Measurements from ENCODE around the gene OGDH. TPM values are rescaled to one million over a fixed set of nuclear protein-coding genes. Genes with fewer than 3 reads are reported as not detected.
A peak's percentile ranks its signal among the peaks of the same experiment; 100 is the strongest.

Gene OGDH
- total RNA-seq, 1 experiment from 2014 or later = 69.1 TPM

GRCh38 chr7:44617225-44617890 is 10.9 kb downstream of the OGDH start (continued):
- no peak for TF ChIP-seq ZBTB33 (IDR thresholded peaks at IDR 0.05; ENCODE audit: extremely low read depth, insufficient replicate concordance, low read length)
- TF ChIP-seq EZH2 (IDR thresholded peaks at IDR 0.05) = no peak
- TF ChIP-seq CBX3 (IDR thresholded peaks at IDR 0.05; ENCODE audit: low read depth) = no peak

- no peak for DNase-seq (ENCODE audit: low read depth, low spot score)
- Histone ChIP-seq H3K4me1 (ENCODE audit: control insufficient read depth in 1 of 2, insufficient read depth in 2 of 2, low read length in 2 of 2) (peaks cover 24 to 78% of the 10 kb centered on the region in 2 experiments), H3K9ac (ENCODE audit: low read length) (peak overlapping the region; percentile 18), H3K79me2 (ENCODE audit: insufficient read depth, low read length) (peaks cover 94% of the 10 kb centered on the region), H3K9me2 (ENCODE audit: insufficient read depth) (no peaks in the 10 kb centered on the region), H3K27me3 (ENCODE audit: insufficient read depth, low read length) (no peaks in the 10 kb centered on the region), H3K4me3 (replicated peaks in 1 of 2; ENCODE audit: low read depth in 1 of 2, low read length in 2 of 2) (no peak overlapping the region), H3K9me3 (ENCODE audit: control insufficient read depth in 1 of 2, insufficient read depth in 1 of 2, low read depth in 1 of 2, low read length in 2 of 2) (no peaks in the 10 kb centered on the region), H3K4me2 (ENCODE audit: low read length) (peak overlapping the region; percentile 48), H2AFZ (ENCODE audit: low read depth, low read length, poor library complexity, severe bottlenecking) (no peak overlapping the region), H3K36me3 (ENCODE audit: control insufficient read depth in 1 of 2, insufficient read depth in 2 of 2, low read length in 2 of 2) (no peaks in the 10 kb centered on the region; a peak in 1 of 4 replicates), H4K20me1 (ENCODE audit: insufficient read depth) (no peaks in the 10 kb centered on the region), H3K27ac (ENCODE audit: low read depth, low read length) (no peak overlapping the region)
- ChIA-PET RAD21 (ENCODE audit: low non-redundant PET in 1 of 2, low total read pairs in 2 of 2, uncharacterized antibody in 2 of 2, unreplicated experiment in 2 of 2) (no interaction called here), POLR2A (interaction anchor here (1.9 kb wide), 1 partner anchor 11 kb away, joined by 7 read pairs; the partner anchor contains the start of gene OGDH), CTCF (no interaction called here)
- intact Hi-C loops (cut with micrococcal nuclease) = no loop called here
- no TSS peak for BruUV-seq (replicated peaks)
- ATAC-seq = no peak
- TF ChIP-seq SIN3A (IDR thresholded peaks at IDR 0.05; ENCODE audit: low read depth) (no peak), CTCF (IDR thresholded peaks at IDR 0.05 in 2 of 3, conservative IDR thresholded peaks at IDR 0.05 in 1 of 3; ENCODE audit: borderline replicate concordance in 1 of 3, insufficient read depth in 1 of 3, low read depth in 2 of 3, low read length in 2 of 3) (no peak), EZH2 (IDR thresholded peaks at IDR 0.05) (no peak), REST (IDR thresholded peaks at IDR 0.05; ENCODE audit: low read depth) (no peak), JUND (IDR thresholded peaks at IDR 0.05) (no peak), ZNF274 (IDR thresholded peaks at IDR 0.05; ENCODE audit: low read depth, low read length) (no peak), SP1 (IDR thresholded peaks at IDR 0.05; ENCODE audit: low read depth) (no peak), EZH2phosphoT487 (IDR thresholded peaks at IDR 0.05; ENCODE audit: borderline replicate concordance) (no peak), ELF1 (IDR thresholded peaks at IDR 0.05; ENCODE audit: borderline replicate concordance, low read depth) (no peak), CBX3 (IDR thresholded peaks at IDR 0.05; ENCODE audit: low read depth) (no peak), POLR2A (IDR thresholded peaks at IDR 0.05; ENCODE audit: borderline replicate concordance, extremely low read depth, insufficient read depth, insufficient read length) (no peak), ATF3 (IDR thresholded peaks at IDR 0.05) (no peak), EGR1 (IDR thresholded peaks at IDR 0.05; ENCODE audit: low read depth) (no peak), MAX (IDR thresholded peaks at IDR 0.05) (no peak), ZFX (IDR thresholded peaks at IDR 0.05) (no peak), POLR2AphosphoS5 (IDR thresholded peaks at IDR 0.05; ENCODE audit: low read depth, low read length) (no peak), YY1 (IDR thresholded peaks at IDR 0.05; ENCODE audit: extremely low read depth, insufficient replicate concordance, low read depth, low read length) (no peak)
Observed at GRCh38 chr7:44618045-44618444, 11.6 kb downstream of the OGDH start.

Measured in HCT116 (cell line).